K562 (cell line): ENCODE measurements around the gene NBPF3. TPM values are rescaled to one million over a fixed set of nuclear protein-coding genes. Genes with fewer than 3 reads are reported as not detected.
"Not testable (repeated sequence)": the region's sequence is repeated elsewhere in the genome, so short reads cannot be mapped to it uniquely, and the experiment has no call there.

Experiments
- ATAC-seq: fragments of 200-7000 bp; cut with Tn5 transposase; 3 replicates; pipeline ENCODE4 v1.9.1; 2020; ENCODE audit warnings: moderate library complexity
- BruUV-seq: library from RNA; stranded (reverse); fragments of 400-500 nt; replicated peaks from 2 replicates; lab custom pipeline; 2021; lab: Mats Ljungman, UMichigan
- CTCF ChIA-PET: fragments of 300-600 bp; formaldehyde crosslinking; extraction: SDS; loops from one replicate; lab custom pipeline; 2021; ENCODE audit warnings: low intra/inter-chr PET ratio; lab: Yijun Ruan, JAX
- POLR2A ChIA-PET: fragments of 300-600, 350-650 bp; sonication (Branson Sonifier 250); formaldehyde crosslinking; extraction: SDS; loops from one replicate; lab custom pipeline; 2021; ENCODE audit warnings: antibody characterized with exemption, inconsistent platforms; lab: Yijun Ruan, JAX
- DNase-seq, 4 experiments: peaks; one replicate each; pipeline versions ENCODE4 v3.0.0 to v3.0.0-alpha.2; 2011 to 2018; ENCODE audit warnings: low spot score in 3 of 4, mixed read lengths in 3 of 4; ENCODE audit errors: extremely low read depth in 1 of 4
- FAIRE-seq: peaks from 2 replicates; lab custom pipeline; 2011; peaks lifted over from hg19 to GRCh38; lab: Jason Lieb, UNC
- H2AFZ ChIP-seq: 2 replicates; pipeline ENCODE4 v1.6.0; 2011; ENCODE audit warnings: low read depth, low read length, control low read depth, inconsistent platforms
- H3K27ac ChIP-seq: fragments of 200-600 bp; 3 replicates; pipeline ENCODE4 v1.8.0; 2011; ENCODE audit warnings: low read depth, mild to moderate bottlenecking, control low read depth, inconsistent platforms, low read length, moderate library complexity, mixed read lengths; ENCODE audit errors: extremely low read depth
- H3K27me3 ChIP-seq, 2 experiments: fragments of 300-600 bp in 1 of 2; 2 replicates in 1 of 2; 3 replicates in 1 of 2; pipeline versions ENCODE4 v1.6.0 to v1.8.0; 2011; ENCODE audit warnings: inconsistent platforms in 2 of 2, low read length in 2 of 2, mild to moderate bottlenecking in 1 of 2, mixed read lengths in 1 of 2, moderate library complexity in 1 of 2; ENCODE audit not compliant: control insufficient read depth in 2 of 2, insufficient read depth in 2 of 2
- H3K36me3 ChIP-seq: fragments of 300-600 bp; 3 replicates; pipeline ENCODE4 v1.8.0; 2011; ENCODE audit warnings: mild to moderate bottlenecking, low read length, inconsistent platforms; ENCODE audit not compliant: control insufficient read depth, insufficient read depth
- H3K4me1 ChIP-seq, 2 experiments: fragments of 200-600 bp in 1 of 2; replicated peaks in 1 of 2; 2 replicates in 1 of 2; 3 replicates in 1 of 2; pipeline versions ENCODE4 v1.5.1 to v1.8.0; 2011; ENCODE audit warnings: inconsistent platforms in 2 of 2, low read length in 2 of 2, mild to moderate bottlenecking in 1 of 2, mixed read lengths in 1 of 2, moderate library complexity in 1 of 2; ENCODE audit not compliant: control insufficient read depth in 2 of 2, insufficient read depth in 2 of 2
- H3K4me2 ChIP-seq: 2 replicates; pipeline ENCODE4 v1.6.1; 2011; ENCODE audit warnings: low read length, control low read depth, inconsistent platforms, mixed read lengths; ENCODE audit not compliant: insufficient read depth
- H3K4me3 ChIP-seq: fragments of 200-600 bp; sonication (generic), shearing (Covaris generic); 2 replicates; pipeline ENCODE4 v1.5.1; 2016; ENCODE audit warnings: control low read depth, inconsistent platforms
- H3K79me2 ChIP-seq: fragments of 200-600 bp; 3 replicates; pipeline ENCODE4 v1.8.0; 2011; ENCODE audit warnings: low read length, inconsistent platforms; ENCODE audit not compliant: control insufficient read depth, insufficient read depth
- H3K9ac ChIP-seq, 2 experiments: 2 replicates each; pipeline versions ENCODE4 v1.6.0 to v1.6.1; 2011; ENCODE audit warnings: low read depth in 2 of 2, low read length in 2 of 2, control low read depth in 1 of 2, inconsistent platforms in 1 of 2, mild to moderate bottlenecking in 1 of 2, mixed read lengths in 1 of 2; ENCODE audit not compliant: insufficient read depth in 1 of 2
- H3K9me1 ChIP-seq: one replicate; pipeline ENCODE4 v1.6.0; 2011; ENCODE audit warnings: inconsistent platforms, mild to moderate bottlenecking, low read length, moderate library complexity; ENCODE audit not compliant: control insufficient read depth, insufficient read depth
- H3K9me3 ChIP-seq: replicated peaks from 2 replicates; pipeline ENCODE4 v1.5.1; 2011; ENCODE audit warnings: low read depth, low read length, inconsistent platforms; ENCODE audit not compliant: control insufficient read depth, insufficient read depth
- H4K20me1 ChIP-seq: replicated peaks from 2 replicates; pipeline ENCODE4 v1.6.1; 2011; ENCODE audit warnings: low read length, inconsistent platforms, mixed read lengths; ENCODE audit not compliant: control insufficient read depth, insufficient read depth
- BHLHE40 ChIP-seq: IDR thresholded peaks from 2 replicates; pipeline ENCODE4 v1.6.1; 2011; ENCODE audit warnings: low read length, improper control_type of control experiment
- MAX ChIP-seq: sonication (generic); formaldehyde crosslinking; IDR thresholded peaks from 2 replicates; pipeline ENCODE4 v1.9.0; 2022; ENCODE audit warnings: mild to moderate bottlenecking, missing genetic modification reagents
- RAD51 ChIP-seq: fragments of 450-650 bp; IDR thresholded peaks from 2 replicates; pipeline ENCODE4 v1.7.1; 2016; ENCODE audit warnings: low read depth, mild to moderate bottlenecking, borderline replicate concordance
- WGBS: fragments of 100-300 bp; shearing (Covaris generic); methylation state at CpG from one replicate; pipeline ENCODE4 v1.1.6; 2016; ENCODE audit warnings: low coverage, mixed read lengths; ENCODE audit not compliant: insufficient coverage; ENCODE audit errors: missing lambda C conversion rate; 5-methylcytosine and 5-hydroxymethylcytosine counted together
- in situ Hi-C: fragments of 300-500 bp; cut with MboI; formaldehyde crosslinking; loops from 4 replicates; pipeline ENCODE4 v1.15.0; 2018; ENCODE audit warnings: inconsistent platforms, mixed read lengths
- intact Hi-C: fragments of 100-400 bp; cut with micrococcal nuclease; formaldehyde crosslinking; loops from 2 replicates; pipeline ENCODE4 v1.14.2; 2022
- polyA plus RNA-seq, 8 experiments: library from polyadenylated mRNA; depleted of rRNA in 4 of 8; stranded (reverse) in 5 of 8; unstranded in 3 of 8; fragments of >200 nt; fragmentation: Nextera tagmentation in 2 of 8; fragmentation: Illumina TruSeq in 1 of 8; extraction: Ambion mirVana in 2 of 8; extraction: Trizol in 1 of 8; gene quantifications; 2 replicates each; pipeline versions ENCODE4 v1.2.1 to v1.2.3, GENCODE V29; 2011 to 2014; ENCODE audit warnings: inconsistent platforms in 1 of 8, missing spikeins in 1 of 8
- total RNA-seq, 7 experiments: library from RNA; depleted of rRNA in 6 of 7; stranded (reverse); fragments of >200 nt in 6 of 7; fragmentation: Illumina TruSeq in 2 of 7; extraction: Trizol in 2 of 7; gene quantifications; 2 replicates each; pipeline versions ENCODE4 v1.2.1 to v1.2.3, GENCODE V29; 2011 to 2021; ENCODE audit warnings: low replicate concordance in 1 of 7
- TF ChIP-seq, protein P1 (sequence below): sonication (generic); formaldehyde crosslinking; IDR thresholded peaks from 2 replicates; pipeline ENCODE4 v1.5.0; 2020; ENCODE audit warnings: missing genetic modification reagents
- TF ChIP-seq, protein P2 (sequence below): sonication (generic); formaldehyde crosslinking; IDR thresholded peaks from 2 replicates; pipeline ENCODE4 v1.9.0; 2022; ENCODE audit warnings: mild to moderate bottlenecking, missing genetic modification reagents
- TF ChIP-seq, protein P3 (sequence below), 2 experiments: fragments of 450-650 bp; conservative IDR thresholded peaks; 2 replicates each; pipeline ENCODE4 v1.6.1; 2017; ENCODE audit warnings: mild to moderate bottlenecking in 2 of 2, moderate library complexity in 2 of 2

NBPF3 gene
- total and polyA plus RNA-seq, 9 of the 15 experiments (the other 6 are each of a cell fraction or from before 2014, with no cell fraction given): 1.5 to 7.3 (median 5.4) TPM

DNA sequence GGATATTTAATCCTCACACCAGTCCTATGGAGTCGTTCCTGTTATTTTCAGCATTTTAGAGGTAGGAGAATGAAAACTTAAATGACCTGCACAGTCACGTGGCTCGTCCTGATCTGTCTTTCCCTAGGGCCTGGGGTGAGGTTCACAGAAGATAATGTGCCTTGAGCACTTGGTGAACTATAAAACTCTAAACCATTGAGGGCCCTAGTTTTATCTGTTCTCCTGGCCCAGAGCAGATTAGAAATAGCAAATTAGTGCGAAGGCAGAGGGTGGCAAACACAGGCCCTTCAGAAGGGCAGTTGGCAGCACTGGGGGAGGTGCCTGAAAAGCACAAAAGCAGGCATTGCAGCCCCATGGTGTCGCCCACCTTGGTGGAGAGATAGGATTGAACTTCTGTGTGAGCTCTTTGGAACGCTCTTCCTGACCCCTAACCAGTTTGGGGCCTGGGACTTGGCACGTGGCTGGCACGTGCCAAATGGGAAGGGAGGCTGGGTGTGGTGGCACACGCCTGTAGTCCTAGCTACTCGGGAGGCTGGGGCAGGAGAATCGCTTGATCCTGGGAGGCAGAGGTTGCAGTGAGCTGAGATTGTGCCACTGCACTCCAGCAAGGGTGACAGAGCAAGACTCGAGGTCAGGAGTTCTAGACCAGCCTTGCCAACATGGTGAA is 1.2 kb upstream of the NBPF3 start:
- WGBS: 19% methylated on average over 12 of the region's 12 CpGs
- H4K20me1 ChIP-seq, H3K4me3 ChIP-seq, DNase-seq, H3K9me3 ChIP-seq, H3K4me2 ChIP-seq, POLR2A ChIA-PET, H3K9ac ChIP-seq, intact Hi-C loops, H3K36me3 ChIP-seq, H3K27ac ChIP-seq, ATAC-seq, FAIRE-seq, BruUV-seq, CTCF ChIA-PET, H3K27me3 ChIP-seq, H3K79me2 ChIP-seq, in situ Hi-C loops, H3K9me1 ChIP-seq: not testable (repeated sequence)
- peak; percentile 51; the same call in 1 of the 2 replicates for TF ChIP-seq BHLHE40
- TF ChIP-seq, protein P1, sequence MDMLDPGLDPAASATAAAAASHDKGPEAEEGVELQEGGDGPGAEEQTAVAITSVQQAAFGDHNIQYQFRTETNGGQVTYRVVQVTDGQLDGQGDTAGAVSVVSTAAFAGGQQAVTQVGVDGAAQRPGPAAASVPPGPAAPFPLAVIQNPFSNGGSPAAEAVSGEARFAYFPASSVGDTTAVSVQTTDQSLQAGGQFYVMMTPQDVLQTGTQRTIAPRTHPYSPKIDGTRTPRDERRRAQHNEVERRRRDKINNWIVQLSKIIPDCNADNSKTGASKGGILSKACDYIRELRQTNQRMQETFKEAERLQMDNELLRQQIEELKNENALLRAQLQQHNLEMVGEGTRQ: peak; percentile 16; the same call in 1 of the 2 replicates
- TF ChIP-seq, protein P2, sequence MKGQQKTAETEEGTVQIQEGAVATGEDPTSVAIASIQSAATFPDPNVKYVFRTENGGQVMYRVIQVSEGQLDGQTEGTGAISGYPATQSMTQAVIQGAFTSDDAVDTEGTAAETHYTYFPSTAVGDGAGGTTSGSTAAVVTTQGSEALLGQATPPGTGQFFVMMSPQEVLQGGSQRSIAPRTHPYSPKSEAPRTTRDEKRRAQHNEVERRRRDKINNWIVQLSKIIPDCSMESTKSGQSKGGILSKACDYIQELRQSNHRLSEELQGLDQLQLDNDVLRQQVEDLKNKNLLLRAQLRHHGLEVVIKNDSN (CRISPR knock-in tag): peak; percentile 43
- TF ChIP-seq MAX (CRISPR knock-in tag): peak; percentile 38; the same call in 1 of the 2 replicates
- TF ChIP-seq, protein P3, sequence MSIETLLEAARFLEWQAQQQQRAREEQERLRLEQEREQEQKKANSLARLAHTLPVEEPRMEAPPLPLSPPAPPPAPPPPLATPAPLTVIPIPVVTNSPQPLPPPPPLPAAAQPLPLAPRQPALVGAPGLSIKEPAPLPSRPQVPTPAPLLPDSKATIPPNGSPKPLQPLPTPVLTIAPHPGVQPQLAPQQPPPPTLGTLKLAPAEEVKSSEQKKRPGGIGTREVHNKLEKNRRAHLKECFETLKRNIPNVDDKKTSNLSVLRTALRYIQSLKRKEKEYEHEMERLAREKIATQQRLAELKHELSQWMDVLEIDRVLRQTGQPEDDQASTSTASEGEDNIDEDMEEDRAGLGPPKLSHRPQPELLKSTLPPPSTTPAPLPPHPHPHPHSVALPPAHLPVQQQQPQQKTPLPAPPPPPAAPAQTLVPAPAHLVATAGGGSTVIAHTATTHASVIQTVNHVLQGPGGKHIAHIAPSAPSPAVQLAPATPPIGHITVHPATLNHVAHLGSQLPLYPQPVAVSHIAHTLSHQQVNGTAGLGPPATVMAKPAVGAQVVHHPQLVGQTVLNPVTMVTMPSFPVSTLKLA (conservative IDR thresholded peaks at IDR 0.05): 0 out of 4 replicates have a peak, but pooled peaks of 1 of the 2 experiments have one; percentile 13
- TF ChIP-seq RAD51: peak; percentile 28; the same call in 1 of the 2 replicates
- H3K4me1 ChIP-seq: peaks cover 3 to 34% of the 10 kb centered on the region in 2 experiments; a peak in 3 of 5 replicates
- 0 out of 2 replicates have a peak overlapping the region, but pooled peaks have one; percentile 36 for H2AFZ ChIP-seq
